ENCODE data around the gene RAB8A. TPM values are rescaled to one million over a fixed set of nuclear protein-coding genes. Genes with fewer than 3 reads are reported as not detected.

The RAB8A gene
- total RNA-seq: 199 and 201 TPM in 2 replicates

DNA sequence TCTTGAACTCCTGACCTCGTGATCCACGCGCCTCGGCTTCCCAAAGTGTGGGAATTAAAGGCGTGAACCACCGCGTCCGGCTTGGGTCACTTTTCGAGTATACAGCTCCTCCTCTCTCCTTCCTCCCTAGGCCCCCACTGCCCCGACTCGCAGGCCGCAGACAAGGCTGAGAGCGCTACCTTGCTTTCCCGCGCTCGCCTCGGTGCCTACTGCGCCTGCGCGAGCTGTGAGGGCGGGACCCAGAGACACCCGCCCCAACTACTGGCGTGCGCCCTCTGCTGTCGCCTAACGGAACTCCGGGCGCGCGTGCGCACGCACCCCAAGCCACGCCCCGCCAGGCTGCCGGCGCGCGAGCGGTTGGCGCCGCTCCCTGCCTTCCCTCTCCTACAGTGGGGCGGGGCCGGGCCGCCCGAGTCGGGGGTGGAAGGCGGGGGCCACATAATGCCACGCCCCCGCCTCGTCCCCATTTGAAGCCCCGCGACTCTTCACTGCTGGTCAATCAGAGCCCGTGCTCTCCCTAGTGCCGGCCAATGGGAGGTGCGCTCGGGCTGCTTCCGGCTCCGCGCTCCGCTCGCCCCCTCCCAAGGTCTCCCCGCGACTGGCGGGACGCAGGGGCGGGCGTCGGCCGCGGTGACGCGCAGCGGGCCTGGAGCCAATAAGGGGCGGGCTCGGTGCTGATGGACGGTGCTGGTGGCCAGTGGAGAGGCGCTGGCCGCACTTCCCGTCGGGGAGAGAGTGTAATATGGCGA lies at the start of gene RAB8A:
Gene RAB8A, plus strand, starts transcription at position 730 of the 749 bp plus-strand sequence. Its CDS starts 13 bp downstream, at position 743.
- intact Hi-C loops (cut with micrococcal nuclease): loop anchor here (1.0 to 2.0 kb wide), 6 partner anchors 8 to 74 kb away; partner anchors contain the start of gene FAM32A

DNA sequence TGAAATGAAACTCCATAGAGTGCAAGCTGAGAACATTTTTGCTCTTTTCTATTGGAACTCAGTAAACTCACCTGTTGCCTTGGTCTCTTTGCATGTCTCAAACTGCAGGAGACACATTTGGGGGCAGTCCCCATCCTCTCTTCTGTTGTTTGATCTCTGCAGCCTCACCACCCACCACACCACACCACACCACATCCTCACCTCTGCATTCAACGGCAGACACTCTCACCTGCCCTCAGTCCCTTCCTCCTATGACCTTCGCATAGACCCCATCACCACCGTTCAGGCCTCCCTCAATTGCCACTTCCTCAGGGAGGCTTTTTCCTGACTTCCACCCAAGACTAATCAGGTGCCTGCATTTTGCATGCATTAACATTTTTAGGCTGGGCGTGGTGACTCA lies 49.7 kb upstream of the RAB8A start:
- intact Hi-C loops (cut with micrococcal nuclease): no loop called here

- intact Hi-C loops (cut with micrococcal nuclease): no loop called here
Measured at GRCh38 chr19:16062789-16063188, 48.9 kb upstream of the RAB8A start.

- intact Hi-C loops (cut with micrococcal nuclease): no loop called here
Measured at GRCh38 chr19:16064209-16064889, 47.3 kb upstream of the RAB8A start.

DNA sequence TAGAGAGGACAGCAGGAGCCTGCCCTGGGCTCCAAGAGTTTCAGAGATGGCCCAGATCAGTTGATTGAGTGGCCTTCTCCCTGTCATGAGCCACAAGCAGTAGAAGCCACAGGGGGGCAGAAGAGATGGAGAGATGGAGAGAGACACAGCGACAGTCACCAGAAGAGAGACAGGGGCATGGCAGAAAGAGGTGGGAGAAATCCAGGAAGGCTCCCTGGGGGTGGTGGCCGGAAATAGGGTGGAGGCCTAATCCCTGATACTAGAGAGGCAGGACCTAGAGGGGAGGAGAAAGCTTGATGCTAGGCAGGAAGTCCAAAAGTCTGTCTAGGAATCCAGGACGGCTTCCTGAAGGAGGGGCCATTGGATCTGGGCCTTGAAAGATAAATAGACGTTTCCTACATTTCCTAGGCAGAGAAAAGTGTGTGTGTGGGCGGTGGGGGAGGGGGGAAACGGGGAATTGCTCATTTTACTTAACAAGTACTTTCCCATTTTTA lies 45.0 kb upstream of the RAB8A start:
- intact Hi-C loops (cut with micrococcal nuclease): loop anchor here (1.0 kb wide), 2 partner anchors 45 to 116 kb away; partner anchors contain the start of gene RAB8A

- intact Hi-C loops (cut with micrococcal nuclease): no loop called here
Measured at GRCh38 chr19:16067205-16067938, 44.3 kb upstream of the RAB8A start.

GRCh38 chr19:16068696-16069259 lies 42.9 kb upstream of the RAB8A start:
- intact Hi-C loops (cut with micrococcal nuclease): no loop called here

- intact Hi-C loops (cut with micrococcal nuclease): loop anchor here (1.0 to 5.0 kb wide), 3 partner anchors 9 to 233 kb away; partner anchors contain the start of gene RAB8A
Measured at GRCh38 chr19:16069813-16070365, 41.8 kb upstream of the RAB8A start.

DNA sequence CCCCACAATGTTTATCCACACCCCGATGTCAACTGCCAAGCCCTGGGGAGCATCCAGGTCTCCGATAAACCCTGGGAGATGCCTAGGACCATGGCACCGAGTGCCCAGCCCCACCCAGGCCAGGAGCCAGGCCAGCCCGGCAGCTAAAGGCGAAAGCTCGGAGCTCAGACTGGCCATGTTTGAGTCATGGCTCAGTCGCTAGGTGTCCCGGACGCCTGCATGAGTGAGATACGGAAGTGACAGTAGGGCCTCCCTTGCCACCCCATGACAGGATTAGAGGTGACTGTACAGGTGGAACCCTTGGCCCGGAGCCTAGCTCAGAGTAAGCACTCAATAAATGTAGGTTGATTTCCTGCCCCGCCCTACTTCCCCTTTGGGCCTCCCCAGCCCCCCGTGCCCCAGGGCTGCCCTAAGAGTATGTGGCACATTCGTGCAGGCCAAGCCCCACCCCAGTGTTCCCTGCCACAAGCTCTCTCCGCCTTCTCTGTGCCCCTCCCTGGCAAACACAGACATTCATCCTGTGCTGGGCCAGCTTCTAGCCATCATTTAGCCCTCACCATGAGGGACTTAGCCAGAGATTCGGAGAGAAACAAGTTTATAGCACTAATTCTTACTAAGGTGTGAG lies 41.2 kb upstream of the RAB8A start:
- intact Hi-C loops (cut with micrococcal nuclease): loop anchor here (1.0 to 5.0 kb wide), 3 partner anchors 9 to 233 kb away; partner anchors contain the start of gene RAB8A

GRCh38 chr19:16071072-16071691 lies 40.5 kb upstream of the RAB8A start:
- intact Hi-C loops (cut with micrococcal nuclease): loop anchor here (5.0 kb wide), 1 partner anchor 234 kb away; no protein-coding TSS in a partner anchor

DNA sequence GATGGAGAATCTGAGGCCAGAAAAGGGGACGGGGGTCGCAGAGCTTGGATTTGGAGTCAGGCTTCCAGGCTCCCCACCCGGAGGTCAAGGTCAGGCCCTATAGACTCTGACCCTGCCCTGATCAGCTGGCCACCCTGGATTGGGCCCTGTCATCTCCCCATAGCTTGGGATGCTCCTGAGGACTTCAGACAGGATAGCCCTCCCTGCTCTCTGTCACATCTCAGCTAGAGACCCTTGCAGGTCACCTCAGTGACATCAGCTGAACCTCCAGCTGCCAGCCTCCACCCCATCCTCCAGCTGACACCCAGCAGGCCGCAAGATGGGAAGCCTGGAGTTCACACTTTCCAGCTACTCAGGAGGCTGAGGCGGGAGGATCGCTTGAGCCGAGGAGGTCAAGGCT lies 38.2 kb upstream of the RAB8A start:
- intact Hi-C loops (cut with micrococcal nuclease): loop anchor here (5.0 kb wide), 1 partner anchor 236 kb away; no protein-coding TSS in a partner anchor

GRCh38 chr19:16073988-16074387 lies 37.7 kb upstream of the RAB8A start:
- intact Hi-C loops (cut with micrococcal nuclease): loop anchor here (5.0 kb wide), 1 partner anchor 237 kb away; no protein-coding TSS in a partner anchor

GRCh38 chr19:16074488-16075365 lies 37.0 kb upstream of the RAB8A start:
- intact Hi-C loops (cut with micrococcal nuclease): loop anchor here (5.0 kb wide), 3 partner anchors 237 to 298 kb away; no protein-coding TSS in a partner anchor

GRCh38 chr19:16075430-16076153 lies 36.1 kb upstream of the RAB8A start:
- intact Hi-C loops (cut with micrococcal nuclease): loop anchor here (5.0 kb wide), 2 partner anchors 252 to 297 kb away; no protein-coding TSS in a partner anchor

DNA sequence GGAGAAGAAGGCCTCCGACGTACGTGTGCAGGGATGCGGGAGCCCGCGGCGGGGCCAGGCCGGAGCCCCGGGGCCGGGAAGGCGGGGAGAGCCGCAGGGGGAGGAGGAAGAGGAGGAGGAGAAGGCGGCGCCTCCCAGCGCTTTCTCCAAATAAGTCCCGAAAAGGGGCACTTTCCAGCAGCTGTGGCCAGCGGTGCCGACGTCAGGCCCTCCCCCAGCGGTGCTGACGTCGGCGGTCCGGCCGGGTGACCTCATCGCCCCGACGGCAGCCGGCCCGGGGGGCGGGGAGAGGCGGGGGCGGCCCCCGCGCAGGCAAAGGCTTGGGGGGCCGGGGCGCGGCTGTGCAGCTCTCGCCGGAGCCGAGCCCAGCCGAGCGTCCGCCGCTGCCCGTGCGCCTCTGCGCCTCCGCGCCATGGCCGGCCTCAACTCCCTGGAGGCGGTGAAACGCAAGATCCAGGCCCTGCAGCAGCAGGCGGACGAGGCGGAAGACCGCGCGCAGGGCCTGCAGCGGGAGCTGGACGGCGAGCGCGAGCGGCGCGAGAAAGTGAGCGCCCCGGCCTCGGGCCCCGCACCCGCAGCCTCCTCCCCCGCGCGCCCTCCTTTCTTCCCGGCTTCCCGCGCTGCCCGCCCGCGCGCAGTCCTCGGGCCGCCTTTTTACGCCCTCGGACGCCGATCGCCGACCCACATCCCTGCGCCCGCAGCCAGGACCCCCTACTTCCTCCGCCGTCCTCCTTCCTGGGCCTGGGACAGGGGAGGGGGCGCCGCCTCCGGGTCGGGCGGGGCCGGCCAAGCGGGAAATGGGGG lies 35.3 kb upstream of the RAB8A start, which contains the start of gene TPM4:
Gene TPM4, plus strand, starts transcription at position 342 of the 804 bp plus-strand sequence. Its CDS starts 71 bp downstream, at position 413.
- intact Hi-C loops (cut with micrococcal nuclease): loop anchor here (5.0 kb wide), 2 partner anchors 251 to 296 kb away; no protein-coding TSS in a partner anchor

DNA sequence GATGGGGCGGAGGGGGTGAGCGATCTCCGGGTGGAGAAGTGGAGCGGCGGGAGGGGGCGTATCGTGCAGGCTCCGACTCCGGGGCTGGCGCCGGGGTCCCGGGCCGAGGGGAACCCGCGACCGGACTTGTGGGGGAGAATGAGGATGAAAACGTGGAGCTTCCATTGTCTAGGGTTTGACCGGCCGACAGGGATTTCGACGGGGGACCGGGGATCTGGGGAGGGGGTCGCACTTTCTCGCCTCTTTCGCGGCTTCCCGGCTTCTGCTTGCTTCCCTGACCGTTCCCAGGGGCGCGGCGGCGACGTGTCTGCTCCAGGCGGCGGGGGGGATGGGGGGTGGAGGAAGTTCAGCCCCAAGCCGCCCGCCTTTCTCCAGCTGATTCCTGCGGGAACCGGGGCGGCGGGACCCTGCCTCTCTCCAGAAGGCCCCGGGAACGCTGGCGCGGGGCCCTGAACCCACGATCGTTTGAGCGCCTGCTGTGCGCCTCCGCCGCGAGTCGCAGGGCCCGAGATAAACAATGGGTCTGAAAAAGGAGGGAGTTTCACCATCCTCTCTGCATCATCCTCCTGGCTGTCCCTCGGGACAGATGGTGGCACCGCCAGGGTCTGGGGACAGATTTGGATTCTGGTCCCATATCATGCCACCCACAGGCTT lies 34.6 kb upstream of the RAB8A start:
- intact Hi-C loops (cut with micrococcal nuclease): loop anchor here (5.0 kb wide), 2 partner anchors 250 to 295 kb away; no protein-coding TSS in a partner anchor
